Measurements from ENCODE around the gene PRSS56.
"Not testable (repeated sequence)": the region's sequence is repeated elsewhere in the genome, so short reads cannot be mapped to it uniquely, and the experiment has no call there.

PRSS56 gene

GRCh38 chr2:232568161-232568560 lies 48.0 kb downstream of the PRSS56 start:
- no peak for DNase-seq (ENCODE audit: low read depth in 1 of 2, low spot score in 1 of 2)

- DNase-seq (ENCODE audit: low read depth in 1 of 2, low spot score in 1 of 2) = no peak
Measured at GRCh38 chr2:232569541-232569940, 49.4 kb downstream of the PRSS56 start.

DNA sequence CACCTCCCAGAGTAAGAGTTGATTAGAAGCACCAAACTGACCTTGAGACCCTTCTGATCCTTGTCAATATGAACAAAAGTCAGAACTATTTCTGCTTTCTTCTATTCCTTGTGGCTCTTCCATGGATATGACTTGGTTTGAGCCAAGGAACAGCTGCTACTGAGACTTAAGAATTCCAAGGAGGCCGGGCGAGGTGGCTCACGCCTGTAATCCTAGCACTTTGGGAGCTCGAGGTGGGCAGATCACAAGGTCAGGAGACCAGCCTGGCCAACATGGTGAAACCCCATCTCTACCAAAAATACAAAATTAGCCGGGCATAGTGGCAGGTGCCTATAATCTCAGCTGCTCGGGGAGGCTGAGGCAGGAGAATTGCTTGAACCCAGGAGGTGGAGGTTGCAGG lies 50.3 kb downstream of the PRSS56 start:
- DNase-seq (ENCODE audit: low read depth in 1 of 2, low spot score in 1 of 2) = not testable (repeated sequence)

- DNase-seq (ENCODE audit: low read depth in 1 of 2, low spot score in 1 of 2) = no peak
Measured at GRCh38 chr2:232571026-232571474, 50.9 kb downstream of the PRSS56 start.

GRCh38 chr2:232573042-232573441 lies 52.9 kb downstream of the PRSS56 start:
- DNase-seq (ENCODE audit: low read depth in 1 of 2, low spot score in 1 of 2) = no peak

DNA sequence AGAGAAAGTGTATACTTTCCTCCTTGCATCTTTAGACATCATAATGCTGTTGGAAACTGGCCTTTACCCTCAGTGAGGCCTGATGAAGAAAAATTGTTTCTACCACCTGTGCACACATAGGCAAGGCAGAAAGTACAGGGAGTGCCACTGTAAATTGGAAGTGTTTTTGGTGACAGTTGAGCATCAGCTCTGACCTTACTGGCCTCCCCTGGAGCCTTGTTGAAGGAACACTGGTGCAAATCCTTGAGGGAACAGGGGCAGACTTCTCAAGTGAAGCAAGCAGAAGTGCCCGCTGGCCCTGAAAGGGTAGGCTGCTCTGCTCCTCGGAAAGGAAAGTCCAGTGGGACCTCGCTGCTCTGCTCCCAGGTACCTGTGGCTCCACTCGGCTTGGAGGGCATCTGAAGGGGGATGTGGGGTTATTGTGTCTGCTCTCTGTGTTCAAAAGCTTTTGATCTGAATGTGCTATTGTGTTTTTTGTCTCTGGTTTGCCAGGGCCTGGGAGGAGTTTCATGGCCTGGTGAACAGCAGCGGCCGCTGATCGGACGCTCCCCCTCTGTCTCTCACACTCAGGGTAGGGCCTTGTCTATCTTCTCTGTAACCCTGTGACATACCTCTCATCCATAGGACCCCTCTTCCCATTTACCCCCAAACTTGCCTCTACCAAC lies 53.7 kb downstream of the PRSS56 start:
- DNase-seq (ENCODE audit: low read depth in 1 of 2, low spot score in 1 of 2) = no peak

- DNase-seq (ENCODE audit: low read depth in 1 of 2, low spot score in 1 of 2) = no peak
Measured at GRCh38 chr2:232574674-232575403, 54.7 kb downstream of the PRSS56 start.

Measured in activated CD4-positive, alpha-beta T cell treated with anti-CD3 and anti-CD28 coated beads, Interleukin-2, amount 50 U/mL, for 24 hours (primary cell).